Activated effector memory CD4-positive, alpha-beta T cell treated with Interleukin-2 at 50 U/mL for 16 hours (primary cell): Measurements from ENCODE around the gene FXYD1.
A peak's percentile ranks its signal among the peaks of the same experiment; 100 is the strongest.
"Not testable (repeated sequence)": the region's sequence is repeated elsewhere in the genome, so short reads cannot be mapped to it uniquely, and the experiment has no call there.

ENCODE experiments used
- DNase-seq: peaks from one replicate; pipeline ENCODE4 v3.0.0-alpha.2; 2020

FXYD1 gene

GRCh38 chr19:35138305-35138892, at the start of gene FXYD1:
FXYD1 (plus strand) TSS chr19:35138824; CDS start chr19:35140080, 1,256 bp downstream.
- DNase-seq, result no peak

- DNase-seq, result no peak
These were observed 49.1 kb upstream of the FXYD1 start for GRCh38 chr19:35089554-35089953.

GRCh38 chr19:35090160-35090505, 48.5 kb upstream of the FXYD1 start:
- no peak for DNase-seq

- DNase-seq, result peak; percentile 6
These were observed 48.0 kb upstream of the FXYD1 start for GRCh38 chr19:35090506-35091214.

GRCh38 chr19:35093430-35093829, 45.2 kb upstream of the FXYD1 start:
- DNase-seq, result no peak

- DNase-seq, result no peak
These were observed 44.5 kb upstream of the FXYD1 start for GRCh38 chr19:35093941-35094647.

- no peak for DNase-seq
These were observed 44.0 kb upstream of the FXYD1 start for GRCh38 chr19:35094656-35095055.

GRCh38 chr19:35095667-35096368, 42.8 kb upstream of the FXYD1 start:
- no peak for DNase-seq

GRCh38 chr19:35098413-35099049, 40.1 kb upstream of the FXYD1 start:
- DNase-seq, result no peak

- DNase-seq, result no peak
These were observed 39.3 kb upstream of the FXYD1 start for GRCh38 chr19:35099155-35099896.

GRCh38 chr19:35099897-35100275, 38.7 kb upstream of the FXYD1 start:
- no peak for DNase-seq

GRCh38 chr19:35100588-35101533, 37.8 kb upstream of the FXYD1 start:
- no peak for DNase-seq

- DNase-seq, result not testable (repeated sequence)
These were observed 36.7 kb upstream of the FXYD1 start for GRCh38 chr19:35101949-35102348.

- DNase-seq, result not testable (repeated sequence)
These were observed 35.0 kb upstream of the FXYD1 start for GRCh38 chr19:35103614-35104013.

- DNase-seq, result no peak
These were observed 34.3 kb upstream of the FXYD1 start for GRCh38 chr19:35104361-35104760.

- DNase-seq, result no peak
These were observed 33.6 kb upstream of the FXYD1 start for GRCh38 chr19:35105047-35105410.

GRCh38 chr19:35105411-35106290, 33.0 kb upstream of the FXYD1 start:
- no peak for DNase-seq

- DNase-seq, result no peak
These were observed 32.4 kb upstream of the FXYD1 start for GRCh38 chr19:35106291-35106583.

GRCh38 chr19:35106898-35107541, 31.6 kb upstream of the FXYD1 start:
- no peak for DNase-seq

- DNase-seq, result no peak
These were observed 31.1 kb upstream of the FXYD1 start for GRCh38 chr19:35107545-35107944.
